OCI-LY7 (cell line): Measurements from ENCODE around the gene GIMAP7. TPM values are rescaled to one million over a fixed set of nuclear protein-coding genes. Genes with fewer than 3 reads are reported as not detected.

Experiments used
- BruUV-seq: library from RNA; stranded (reverse); fragments of 400-500 nt; replicated peaks from 2 replicates; lab custom pipeline; 2021; lab: Mats Ljungman, UMichigan
- CTCF ChIA-PET: fragments of 300-600 bp; sonication (Branson Sonifier 250); formaldehyde crosslinking; loops from one replicate; lab custom pipeline; 2022; ENCODE audit warnings: antibody characterized with exemption; ENCODE audit not compliant: unreplicated experiment; lab: Charles Lee
- POLR2A ChIA-PET: fragments of 300-600 bp; sonication (Branson Sonifier 250); formaldehyde crosslinking; loops from one replicate; lab custom pipeline; 2022; ENCODE audit warnings: antibody characterized with exemption; lab: Charles Lee
- DNase-seq: peaks from one replicate; pipeline ENCODE4 v3.0.0-alpha.2; 2015; ENCODE audit warnings: low spot score
- H2AFZ ChIP-seq: fragments of 200-600 bp; sonication (generic), shearing (Covaris generic); 2 replicates; pipeline ENCODE4 v1.6.1; 2014; ENCODE audit warnings: mild to moderate bottlenecking, antibody characterized with exemption, low read length, moderate library complexity
- H3K27ac ChIP-seq: fragments of 200-600 bp; sonication (generic); 2 replicates; pipeline ENCODE4 v1.5.1; 2014; ENCODE audit warnings: mixed run types, low read depth, mild to moderate bottlenecking, moderate library complexity, low read length, inconsistent platforms; ENCODE audit not compliant: poor library complexity, severe bottlenecking
- H3K36me3 ChIP-seq: fragments of 200-600 bp; sonication (generic); 2 replicates; pipeline ENCODE4 v1.6.1; 2014; ENCODE audit warnings: mild to moderate bottlenecking, antibody characterized with exemption, low read length, moderate library complexity, mixed read lengths; ENCODE audit not compliant: insufficient read depth
- H3K4me1 ChIP-seq: fragments of 200-600 bp; sonication (generic); 2 replicates; pipeline ENCODE4 v1.5.1; 2014; ENCODE audit warnings: mild to moderate bottlenecking, low read length; ENCODE audit not compliant: insufficient read depth, poor library complexity, severe bottlenecking
- H3K4me2 ChIP-seq: fragments of 200-600 bp; sonication (generic); 2 replicates; pipeline ENCODE4 v1.6.1; 2014; ENCODE audit warnings: mild to moderate bottlenecking, low read length
- H3K4me3 ChIP-seq: fragments of 200-600 bp; sonication (generic); 2 replicates; pipeline ENCODE4 v1.5.1; 2014; ENCODE audit warnings: mild to moderate bottlenecking, low read depth, low read length; ENCODE audit not compliant: poor library complexity, severe bottlenecking
- H3K79me2 ChIP-seq: fragments of 200-600 bp; sonication (generic); 2 replicates; pipeline ENCODE4 v1.6.1; 2016; ENCODE audit warnings: low read depth, mild to moderate bottlenecking, low read length, moderate library complexity, mixed read lengths; ENCODE audit not compliant: insufficient read depth
- H3K9me2 ChIP-seq: fragments of 200-600 bp; sonication (generic); 2 replicates; pipeline ENCODE4 v1.6.1; 2016; ENCODE audit warnings: mild to moderate bottlenecking, low read length, mixed read lengths; ENCODE audit not compliant: insufficient read depth
- H3K9me3 ChIP-seq: fragments of 200-600 bp; sonication (generic); 2 replicates; pipeline ENCODE4 v1.6.1; 2014; ENCODE audit warnings: mild to moderate bottlenecking, mixed run types, low read length, mixed read lengths
- H4K20me1 ChIP-seq: fragments of 200-600 bp; sonication (generic); 2 replicates; pipeline ENCODE4 v1.6.1; 2014; ENCODE audit warnings: mild to moderate bottlenecking, antibody characterized with exemption, low read length, moderate library complexity, mixed read lengths; ENCODE audit not compliant: insufficient read depth
- EZH2phosphoT487 ChIP-seq: fragments of 200-600 bp; sonication (generic); IDR thresholded peaks from 2 replicates; pipeline ENCODE4 v1.6.1; 2018; ENCODE audit warnings: low read depth, borderline replicate concordance, mild to moderate bottlenecking, mixed run types, antibody characterized with exemption, low read length, moderate library complexity, mixed read lengths
- intact Hi-C: fragments of 100-400 bp; cut with micrococcal nuclease; formaldehyde crosslinking; loops from one replicate; pipeline ENCODE4 v1.10.0; 2022; ENCODE audit not compliant: unreplicated experiment
- total RNA-seq, 2 experiments: library from RNA; depleted of rRNA in 1 of 2; stranded (reverse); fragments of >200 nt in 1 of 2; shearing (Covaris generic) in 1 of 2; gene quantifications; 2 replicates each; pipeline ENCODE4 v1.2.3, GENCODE V29; 2014 to 2022
- TF ChIP-seq, protein P1 (sequence below): fragments of 200-600 bp; sonication (generic); conservative IDR thresholded peaks from 2 replicates; pipeline ENCODE4 v1.5.1; 2014; ENCODE audit warnings: mild to moderate bottlenecking, antibody characterized with exemption, low read length, moderate library complexity, mixed read lengths

The GIMAP7 gene
- total RNA-seq, 2 experiments from 2014 or later = not detected

DNA sequence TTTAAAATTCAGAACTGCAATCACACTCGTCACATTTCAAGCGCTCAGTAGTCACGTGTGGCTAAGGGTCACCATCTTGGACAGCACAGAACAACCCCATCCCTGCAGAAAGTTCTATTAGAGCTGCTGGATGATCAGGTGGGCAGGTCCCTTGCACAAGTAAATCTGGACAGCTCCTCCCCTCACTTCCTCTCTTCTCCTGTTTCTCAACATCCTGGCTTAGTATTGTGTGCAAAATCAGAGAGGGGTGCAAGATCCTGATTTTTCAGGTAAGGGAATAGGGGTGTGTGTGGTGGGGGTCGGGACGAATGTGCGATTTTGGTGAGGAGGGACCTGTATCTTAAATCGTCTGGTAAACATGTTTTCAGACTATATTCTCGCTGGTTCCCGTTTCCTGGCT, 52.5 kb downstream of the GIMAP7 start, which contains the start of gene GIMAP4:
Gene GIMAP4, plus strand, starts transcription at position 222 of the 400 bp plus-strand sequence. CDS start 2,512 bp downstream, outside the sequence.
- Histone ChIP-seq H3K27ac (no peak within 1 kb of the TSS), H2AFZ (no peak within 1 kb of the TSS), H3K9me2 (no peaks in the 10 kb centered on the region), H3K79me2 (no peaks in the 10 kb centered on the region), H3K4me2 (no peak within 1 kb of the TSS), H3K4me3 (no peak within 1 kb of the TSS), H4K20me1 (no peaks in the 10 kb centered on the region), H3K4me1 (no peaks in the 10 kb centered on the region), H3K9me3 (no peaks in the 10 kb centered on the region), H3K36me3 (no peaks in the 10 kb centered on the region)
- ChIA-PET CTCF (no interaction called here), POLR2A (no interaction called here)
- no peak for DNase-seq
- TF ChIP-seq EZH2phosphoT487 = no peak
- TF ChIP-seq, protein P1, sequence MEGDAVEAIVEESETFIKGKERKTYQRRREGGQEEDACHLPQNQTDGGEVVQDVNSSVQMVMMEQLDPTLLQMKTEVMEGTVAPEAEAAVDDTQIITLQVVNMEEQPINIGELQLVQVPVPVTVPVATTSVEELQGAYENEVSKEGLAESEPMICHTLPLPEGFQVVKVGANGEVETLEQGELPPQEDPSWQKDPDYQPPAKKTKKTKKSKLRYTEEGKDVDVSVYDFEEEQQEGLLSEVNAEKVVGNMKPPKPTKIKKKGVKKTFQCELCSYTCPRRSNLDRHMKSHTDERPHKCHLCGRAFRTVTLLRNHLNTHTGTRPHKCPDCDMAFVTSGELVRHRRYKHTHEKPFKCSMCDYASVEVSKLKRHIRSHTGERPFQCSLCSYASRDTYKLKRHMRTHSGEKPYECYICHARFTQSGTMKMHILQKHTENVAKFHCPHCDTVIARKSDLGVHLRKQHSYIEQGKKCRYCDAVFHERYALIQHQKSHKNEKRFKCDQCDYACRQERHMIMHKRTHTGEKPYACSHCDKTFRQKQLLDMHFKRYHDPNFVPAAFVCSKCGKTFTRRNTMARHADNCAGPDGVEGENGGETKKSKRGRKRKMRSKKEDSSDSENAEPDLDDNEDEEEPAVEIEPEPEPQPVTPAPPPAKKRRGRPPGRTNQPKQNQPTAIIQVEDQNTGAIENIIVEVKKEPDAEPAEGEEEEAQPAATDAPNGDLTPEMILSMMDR = no peak
- intact Hi-C loops = no loop called here
- BruUV-seq = no TSS peak

DNA sequence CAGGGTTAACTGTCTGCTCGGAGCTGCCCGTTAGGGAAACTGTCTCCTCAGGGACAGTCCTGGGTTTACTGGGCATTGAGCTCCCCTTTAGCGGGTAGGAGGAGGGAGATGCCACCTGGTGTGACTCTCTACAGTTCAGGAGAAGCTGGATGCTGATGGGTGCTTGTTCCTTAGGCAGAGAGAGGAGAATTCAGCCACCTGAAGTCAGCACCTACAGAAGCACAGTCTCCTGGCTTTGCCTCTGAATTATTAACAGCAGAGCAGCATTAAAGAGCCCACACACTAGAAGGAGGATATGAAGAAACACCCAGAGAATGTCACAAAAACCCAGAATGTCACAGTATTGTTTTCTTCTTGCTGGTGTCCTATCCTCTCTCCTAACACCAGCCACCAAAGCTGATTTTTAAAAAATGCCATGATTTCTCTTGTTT, 53.2 kb downstream of the GIMAP7 start:
- intact Hi-C loops = no loop called here
- Histone ChIP-seq H4K20me1 (no peaks in the 10 kb centered on the region), H3K9me3 (no peaks in the 10 kb centered on the region), H3K79me2 (no peaks in the 10 kb centered on the region), H3K4me3 (no peak overlapping the region), H3K4me1 (no peaks in the 10 kb centered on the region), H3K27ac (no peak overlapping the region), H3K36me3 (no peaks in the 10 kb centered on the region), H3K9me2 (no peaks in the 10 kb centered on the region), H3K4me2 (no peak overlapping the region), H2AFZ (no peak overlapping the region)
- TF ChIP-seq EZH2phosphoT487 = no peak
- TF ChIP-seq, protein P1 = no peak
- no peak for DNase-seq
- ChIA-PET POLR2A (no interaction called here), CTCF (no interaction called here)
- no TSS peak for BruUV-seq

DNA sequence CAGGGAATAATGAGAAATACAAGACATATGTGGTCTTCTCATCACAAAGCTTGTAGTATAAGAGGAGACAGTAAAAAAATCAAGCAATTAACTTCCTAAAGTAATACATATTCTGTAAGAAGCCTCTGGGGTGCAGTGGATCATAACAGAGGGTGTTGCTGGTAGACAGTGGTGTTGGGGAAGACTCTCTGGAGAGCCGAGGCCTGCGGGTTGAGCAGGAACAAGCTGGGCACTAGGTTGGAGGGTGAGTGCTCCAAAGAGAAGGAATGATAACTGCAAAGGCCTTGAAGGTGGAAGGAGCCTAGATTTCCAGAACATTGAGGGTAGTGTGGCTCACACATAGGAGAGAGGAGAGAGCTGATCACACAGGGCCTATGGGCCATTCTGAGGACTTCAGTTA, 54.0 kb downstream of the GIMAP7 start:
- Histone ChIP-seq H3K4me2 (no peak overlapping the region), H3K27ac (no peak overlapping the region), H2AFZ (no peak overlapping the region), H4K20me1 (no peaks in the 10 kb centered on the region), H3K9me3 (no peaks in the 10 kb centered on the region), H3K79me2 (no peaks in the 10 kb centered on the region), H3K9me2 (no peaks in the 10 kb centered on the region), H3K4me1 (no peaks in the 10 kb centered on the region), H3K4me3 (no peak overlapping the region), H3K36me3 (no peaks in the 10 kb centered on the region)
- CTCF ChIA-PET = no interaction called here
- POLR2A ChIA-PET = interaction anchor here (0.6 kb wide), 1 partner anchor 65 kb away, joined by 4 read pairs; no protein-coding TSS in a partner anchor
- no TSS peak for BruUV-seq
- no peak for TF ChIP-seq EZH2phosphoT487
- TF ChIP-seq, protein P1 = no peak
- DNase-seq = no peak
- intact Hi-C loops = no loop called here
